GM19025 (cell line): ENCODE data around the gene PLEK.
A peak's percentile ranks its signal among the peaks of the same experiment; 100 is the strongest.
"Not testable (repeated sequence)": the region's sequence is repeated elsewhere in the genome, so short reads cannot be mapped to it uniquely, and the experiment has no call there.

Experiments used
- ATAC-seq: cut with Tn5 transposase; IDR thresholded peaks from one replicate; pipeline ENCODE4 v1.9.1; 2021; ENCODE audit warnings: mild to moderate bottlenecking, low read depth, moderate library complexity; ENCODE audit not compliant: unreplicated experiment

The PLEK gene

DNA sequence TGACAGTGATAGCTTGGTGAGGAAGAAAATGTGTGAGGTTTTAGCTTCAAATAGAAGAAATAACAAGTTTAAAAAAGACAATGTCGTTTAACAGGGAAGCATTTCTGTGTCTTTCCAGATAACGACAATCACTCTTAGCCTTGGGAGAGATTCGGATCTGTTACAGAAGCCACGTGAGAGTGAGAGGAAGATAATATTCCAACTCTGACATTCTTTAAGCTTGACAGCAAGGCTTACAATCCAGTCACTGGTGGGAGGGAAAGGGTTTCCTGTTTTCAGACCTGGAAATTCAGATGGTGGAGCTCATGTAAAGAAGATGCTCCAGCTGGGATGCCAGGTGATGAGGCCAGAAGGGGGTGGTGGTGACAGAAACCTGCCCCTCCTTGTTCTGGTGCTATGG, 71.2 kb downstream of the PLEK start:
- ATAC-seq: no peak

- no peak for ATAC-seq
These were observed 73.6 kb downstream of the PLEK start for GRCh38 chr2:68438455-68439303.

DNA sequence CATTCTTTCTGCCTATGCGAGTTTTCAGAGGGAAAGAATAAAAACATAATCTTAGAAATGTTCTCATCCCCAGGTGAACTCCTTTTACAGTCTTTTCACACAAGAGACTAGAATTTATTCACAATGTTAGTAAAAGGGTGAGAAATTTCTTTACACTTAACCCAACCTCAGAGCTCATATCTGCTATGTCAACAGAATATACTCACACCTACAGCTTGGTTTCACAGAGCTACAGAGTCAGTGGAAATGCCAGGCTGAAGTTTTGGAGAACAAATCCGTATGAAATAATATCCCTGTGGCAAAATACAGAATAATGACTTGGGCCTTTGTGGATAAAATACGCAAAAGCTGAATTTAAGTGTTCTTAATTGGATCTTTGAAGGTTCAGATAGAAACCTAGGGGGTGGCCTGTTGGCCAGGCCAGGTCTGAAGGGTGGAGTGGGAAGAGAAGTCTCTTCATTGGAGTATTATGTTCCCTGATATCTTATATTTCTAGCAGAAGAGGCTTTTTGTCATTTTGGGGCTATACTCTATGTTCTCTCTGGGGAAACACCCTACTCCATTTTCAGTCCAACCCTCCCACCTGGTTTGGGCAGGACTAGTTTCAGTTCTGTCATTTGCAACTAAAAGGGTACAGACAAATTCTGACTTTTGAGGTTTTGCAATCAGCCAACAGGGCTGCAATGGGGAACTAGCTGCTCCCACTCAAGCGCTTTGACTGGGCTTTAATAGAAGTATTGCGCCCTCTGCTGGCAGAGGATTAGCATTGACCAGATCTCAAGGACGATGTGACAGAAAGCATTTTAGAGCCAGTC, 76.3 kb downstream of the PLEK start:
- ATAC-seq: peak; percentile 99

DNA sequence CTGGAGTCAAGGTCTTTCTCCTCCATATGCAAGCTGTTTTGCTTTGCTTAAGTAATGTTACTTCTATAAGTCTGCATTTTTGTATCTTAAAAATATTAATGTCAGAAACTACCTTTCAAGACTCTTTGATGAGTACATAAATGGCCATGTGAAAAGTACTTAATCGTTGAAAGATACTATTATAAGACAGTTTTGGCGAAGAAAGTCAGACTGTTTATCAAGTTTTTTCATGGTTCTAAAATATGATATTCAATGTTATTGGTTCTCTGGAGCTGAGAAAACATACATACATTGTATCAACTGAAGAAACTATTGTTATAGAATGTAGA, 76.9 kb downstream of the PLEK start:
- ATAC-seq: no peak

- ATAC-seq: not testable (repeated sequence)
These were observed 81.3 kb downstream of the PLEK start for GRCh38 chr2:68446425-68446824.
